Activated CD4-positive, alpha-beta T cell treated with anti-CD3 and anti-CD28 coated beads, Interleukin-2, amount 10 ng/mL, durations not matched to agents 24 days and 14 days (primary cell): ENCODE measurements around the gene ETDB. TPM values are rescaled to one million over a fixed set of nuclear protein-coding genes. Genes with fewer than 3 reads are reported as not detected.

ENCODE experiments used
- DNase-seq: peaks from one replicate; pipeline ENCODE4 v3.0.0; 2022
- H3K27ac Mint-ChIP-seq: one replicate; pipeline ENCODE4 v1.8.0; 2022; ENCODE audit warnings: mild to moderate bottlenecking, mixed read lengths
- H3K27me3 Mint-ChIP-seq: one replicate; pipeline ENCODE4 v1.8.0; 2022; ENCODE audit warnings: mixed read lengths
- H3K36me3 Mint-ChIP-seq: one replicate; pipeline ENCODE4 v1.8.0; 2022; ENCODE audit warnings: low read depth, mild to moderate bottlenecking, mixed read lengths
- H3K4me1 Mint-ChIP-seq: one replicate; pipeline ENCODE4 v1.8.0; 2021; ENCODE audit warnings: mixed read lengths
- H3K4me3 Mint-ChIP-seq: one replicate; pipeline ENCODE4 v1.8.0; 2022; ENCODE audit warnings: mild to moderate bottlenecking, moderate library complexity, mixed read lengths
- H3K9me3 Mint-ChIP-seq: one replicate; pipeline ENCODE4 v1.8.0; 2021; ENCODE audit warnings: mixed read lengths
- intact Hi-C: fragments of 100-400 bp; cut with micrococcal nuclease; formaldehyde crosslinking; loops from one replicate; pipeline ENCODE4 v1.15.1; 2023
- total RNA-seq: library from RNA; stranded (reverse); gene quantifications from 2 replicates; pipeline ENCODE4 v1.2.3, GENCODE V29; 2022

Gene ETDB
- total RNA-seq, 1 donor from 2014 or later: not detected

DNA sequence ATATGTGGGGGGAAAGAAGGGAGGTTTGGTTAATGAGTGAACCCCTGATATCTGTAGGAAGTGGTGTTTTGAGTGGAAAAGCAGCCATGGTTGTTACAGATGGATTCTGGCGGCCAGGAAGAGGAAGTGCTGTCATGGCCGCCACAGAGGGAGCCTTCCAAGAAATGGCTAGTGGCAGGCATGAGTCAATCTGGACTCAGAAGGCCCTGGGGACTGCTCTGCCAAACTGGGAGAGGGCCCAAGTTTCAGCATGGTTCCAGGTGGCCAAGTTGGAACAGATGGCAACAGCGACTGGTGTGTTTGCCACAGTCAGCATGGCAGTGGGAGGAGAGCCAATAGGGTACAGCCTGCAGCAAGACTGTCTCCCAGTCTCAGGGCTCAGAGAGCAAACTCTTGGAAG, 32.5 kb downstream of the ETDB start:
- H3K4me1 Mint-ChIP-seq: peaks cover 6% of the 10 kb centered on the region
- DNase-seq: no peak
- H3K27ac Mint-ChIP-seq: no peak overlapping the region
- intact Hi-C loops: loop anchor here (2.0 kb wide), 1 partner anchor 37 kb away; no protein-coding TSS in a partner anchor
- H3K9me3 Mint-ChIP-seq: peaks cover 4% of the 10 kb centered on the region
- H3K27me3 Mint-ChIP-seq: peaks cover 2% of the 10 kb centered on the region
- no peak overlapping the region for H3K4me3 Mint-ChIP-seq
- H3K36me3 Mint-ChIP-seq: no peaks in the 10 kb centered on the region

- Mint-ChIP-seq H3K4me1 (peaks cover 6% of the 10 kb centered on the region), H3K36me3 (no peaks in the 10 kb centered on the region), H3K27ac (no peak overlapping the region), H3K4me3 (no peak overlapping the region), H3K27me3 (peaks cover 4% of the 10 kb centered on the region), H3K9me3 (peaks cover 4% of the 10 kb centered on the region)
- intact Hi-C loops: loop anchor here (1.0 to 2.0 kb wide), 2 partner anchors 36 to 121 kb away; no protein-coding TSS in a partner anchor
- DNase-seq: peak; percentile 86
Observed at GRCh38 chrX:135086197-135086854, 34.0 kb downstream of the ETDB start.

- Mint-ChIP-seq H3K36me3 (no peaks in the 10 kb centered on the region), H3K4me3 (no peak overlapping the region), H3K27ac (no peak overlapping the region), H3K9me3 (no peaks in the 10 kb centered on the region), H3K27me3 (peaks cover 11% of the 10 kb centered on the region), H3K4me1 (peaks cover 6% of the 10 kb centered on the region)
- no peak for DNase-seq
- intact Hi-C loops: no loop called here
Observed at GRCh38 chrX:135081693-135082404, 38.5 kb downstream of the ETDB start.

Other genes with a start within 250 kb of the ETDB start
- gene MOSPD1, start 205.3 kb downstream of the ETDB start, total RNA-seq: 11.5 and 15.6 TPM in 2 replicates
- 0.65 and 0.88 TPM in 2 replicates for gene SMIM10, start 129.5 kb downstream of the ETDB start, total RNA-seq
- gene RTL8B, start 98.0 kb downstream of the ETDB start, total RNA-seq: 0.96 and 1.2 TPM in 2 replicates
- gene RTL8C, start 88.2 kb downstream of the ETDB start, total RNA-seq: 33.3 and 34.5 TPM in 2 replicates
- gene RTL8A, start 68.4 kb downstream of the ETDB start, total RNA-seq: 13.5 and 14.8 TPM in 2 replicates
- 0.07 and 0.12 TPM in 2 replicates for gene SMIM10L2B, start 21.8 kb downstream of the ETDB start, total RNA-seq
- not detected in 2 replicates for gene CT55, start 50.9 kb upstream of the ETDB start, total RNA-seq
- not detected in 2 replicates for gene ETDA, start 131.5 kb upstream of the ETDB start, total RNA-seq
- gene ETDC, start 189.0 kb upstream of the ETDB start, total RNA-seq: not detected in 2 replicates
- 6.9 and 7.1 TPM in 2 replicates for gene ZNF75D, start 223.6 kb upstream of the ETDB start, total RNA-seq
- 0.83 and 1.3 TPM in 2 replicates for gene ZNF449, start 224.3 kb upstream of the ETDB start, total RNA-seq